Esophagus (tissue), 2 donors: Measurements from ENCODE around the gene ALOX12B. TPM values are rescaled to one million over a fixed set of nuclear protein-coding genes. Genes with fewer than 3 reads are reported as not detected.

ENCODE experiments used
- H3K27ac ChIP-seq, 2 donors: one replicate each; pipeline ENCODE4 v1.5.1; 2013; ENCODE audit warnings: low read depth in 2 of 2, mild to moderate bottlenecking in 2 of 2, inconsistent platforms in 1 of 2, low read length in 1 of 2, moderate library complexity in 1 of 2
- H3K27me3 ChIP-seq, 2 donors: one replicate each; pipeline ENCODE4 v1.6.1; 2013; ENCODE audit warnings: low read length in 2 of 2, control low read depth in 1 of 2, mild to moderate bottlenecking in 1 of 2; ENCODE audit not compliant: insufficient read depth in 2 of 2, control insufficient read depth in 1 of 2
- H3K36me3 ChIP-seq, 2 donors: one replicate each; pipeline ENCODE4 v1.6.1; 2013; ENCODE audit warnings: low read length in 1 of 2; ENCODE audit not compliant: control insufficient read depth in 2 of 2, insufficient read depth in 2 of 2
- H3K4me1 ChIP-seq, 2 donors: one replicate each; pipeline ENCODE4 v1.6.1; 2013; ENCODE audit warnings: low read length in 1 of 2; ENCODE audit not compliant: control insufficient read depth in 2 of 2, insufficient read depth in 2 of 2
- H3K4me3 ChIP-seq, 2 donors: one replicate each; pipeline ENCODE4 v1.5.1; 2013; ENCODE audit warnings: low read length in 2 of 2, mild to moderate bottlenecking in 2 of 2, low read depth in 1 of 2, moderate library complexity in 1 of 2
- H3K9me3 ChIP-seq, 2 donors: one replicate each; pipeline ENCODE4 v1.6.1; 2013; ENCODE audit warnings: mild to moderate bottlenecking in 2 of 2, low read depth in 1 of 2, low read length in 1 of 2, moderate library complexity in 1 of 2; ENCODE audit not compliant: control insufficient read depth in 2 of 2, insufficient read depth in 1 of 2
- WGBS, 2 donors: extraction: QIAGEN DNeasy Blood & Tissue Kit; methylation state at CpG; one replicate each; pipeline ENCODE4 v1.1.7; 2013; 5-methylcytosine and 5-hydroxymethylcytosine counted together
- polyA plus RNA-seq, 2 donors: library from polyadenylated mRNA; stranded (reverse); fragments of 200-250 nt; gene quantifications; one replicate each; pipeline ENCODE4 v1.2.3, GENCODE V29; 2013
- donor health status: healthy with polysubstance abuse.
- donor health status: Bipolar disorder and iron deficiency.

Gene ALOX12B
- polyA plus RNA-seq, 2 donors, result 2.4 to 5.2 TPM

DNA sequence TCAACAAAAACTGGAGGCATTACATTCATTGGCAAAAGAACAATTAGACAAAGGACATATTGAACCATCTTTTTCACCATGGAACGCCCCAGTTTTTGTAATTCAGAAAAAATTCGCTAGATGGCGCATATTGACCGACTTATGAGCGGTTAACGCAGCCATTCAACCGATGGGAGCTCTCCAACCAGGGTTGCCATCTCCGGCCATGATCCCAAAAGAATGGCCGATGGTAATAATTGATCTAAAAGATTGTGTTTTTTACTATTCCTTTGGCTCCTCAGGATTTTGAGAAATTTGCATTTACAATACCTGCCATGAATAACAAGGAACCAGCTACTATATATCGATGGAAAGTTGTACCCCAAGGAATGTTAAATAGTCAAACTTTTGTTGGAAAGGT lies 27.2 kb downstream of the ALOX12B start:
- Histone ChIP-seq H3K4me1 (peaks cover 0 to 2% of the 10 kb centered on the region in 2 donors), H3K9me3 (no peaks in the 10 kb centered on the region), H3K27ac (no peak overlapping the region), H3K4me3 (no peak overlapping the region), H3K27me3 (peaks cover 0 to 5% of the 10 kb centered on the region in 2 donors), H3K36me3 (no peaks in the 10 kb centered on the region)
- WGBS, 2 donors, result 6% methylated on average over 10 of the region's 10 CpGs

DNA sequence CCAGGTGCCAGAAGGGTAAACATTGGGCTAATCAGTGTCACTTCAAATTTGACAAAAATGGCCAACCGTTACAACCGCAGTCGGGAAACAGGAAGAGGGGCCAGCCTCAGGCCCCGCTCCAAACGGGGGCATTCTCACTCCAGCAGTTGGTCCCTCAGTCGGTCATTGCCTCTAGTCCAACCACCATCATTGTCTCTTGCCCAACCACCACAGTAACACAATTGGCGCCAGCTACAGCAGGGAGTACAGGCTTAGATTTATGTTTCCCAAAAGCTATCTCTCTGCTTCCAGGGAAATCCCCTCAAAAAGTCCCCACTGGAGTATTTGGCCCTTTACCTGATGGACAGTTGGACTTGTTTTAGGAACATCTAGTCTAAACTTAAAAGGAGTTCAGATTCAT lies 28.4 kb downstream of the ALOX12B start:
- Histone ChIP-seq H3K27me3 (peaks cover 0 to 5% of the 10 kb centered on the region in 2 donors), H3K27ac (no peak overlapping the region)
- WGBS, 2 donors, result 9 to 12% methylated on average over 7 of the region's 7 CpGs

DNA sequence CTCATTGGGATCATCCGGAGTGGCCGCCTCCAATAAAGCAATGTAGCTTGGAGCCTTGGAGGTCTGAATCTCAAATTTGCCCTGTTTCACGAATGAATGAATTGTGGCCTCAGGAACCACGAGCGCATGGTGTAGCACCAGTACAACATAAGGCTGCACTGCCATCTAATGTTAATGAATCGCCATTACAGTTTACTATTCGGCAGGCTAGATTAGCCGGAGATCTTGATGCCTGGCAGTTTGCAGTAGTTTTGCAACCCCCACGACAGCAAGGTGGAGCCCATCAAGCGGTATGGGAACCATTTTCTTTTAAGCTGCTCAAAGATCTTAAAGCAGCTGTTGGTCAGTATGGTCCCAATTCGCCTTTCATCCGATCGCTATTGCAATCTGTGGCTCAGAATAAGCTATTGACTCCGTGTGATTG lies 29.8 kb downstream of the ALOX12B start:
- Histone ChIP-seq H3K27ac (no peak overlapping the region), H3K36me3 (no peaks in the 10 kb centered on the region), H3K4me1 (peaks cover 0 to 2% of the 10 kb centered on the region in 2 donors), H3K9me3 (no peaks in the 10 kb centered on the region), H3K4me3 (no peak overlapping the region), H3K27me3 (peaks cover 0 to 5% of the 10 kb centered on the region in 2 donors)
- WGBS, 2 donors, result 7 to 8% methylated on average over 14 of the region's 14 CpGs

More for the DNA sequence above, 28.4 kb downstream of the ALOX12B start:
- peaks cover 0 to 2% of the 10 kb centered on the region in 2 donors for H3K4me1 ChIP-seq
- H3K9me3 ChIP-seq, result no peaks in the 10 kb centered on the region
- no peak overlapping the region for H3K4me3 ChIP-seq
- H3K36me3 ChIP-seq, result no peaks in the 10 kb centered on the region

DNA sequence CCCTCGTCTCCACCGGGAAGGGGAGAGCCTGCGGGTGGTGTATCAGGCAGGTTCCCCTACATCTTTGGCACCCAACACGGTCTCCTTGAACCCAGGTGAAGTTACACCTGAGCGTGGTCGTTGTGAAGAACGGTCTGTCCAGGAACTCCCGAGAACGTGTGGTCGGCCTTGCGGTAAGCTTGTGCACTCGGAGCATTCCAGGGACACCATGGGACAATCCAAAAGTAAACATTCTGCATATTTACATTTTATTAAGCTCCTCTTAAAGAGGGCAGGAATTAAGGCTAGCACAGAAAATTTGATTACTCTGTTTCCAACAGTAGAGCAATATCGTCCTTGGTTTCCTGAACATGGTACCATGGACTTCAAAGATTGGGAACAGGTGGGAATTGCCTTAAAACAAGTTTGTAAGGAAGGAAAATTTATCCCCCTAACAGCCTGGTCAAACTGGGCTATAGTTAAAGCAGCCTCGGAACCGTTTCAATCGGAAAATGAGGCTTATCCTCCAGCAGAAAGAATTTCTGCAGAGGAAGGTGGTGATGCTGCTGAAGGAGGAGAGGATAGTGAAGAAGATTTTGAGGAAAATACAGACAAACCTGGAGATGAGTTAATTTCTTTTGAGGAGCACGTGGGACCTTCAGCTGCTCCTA lies 30.4 kb downstream of the ALOX12B start:
- no peak overlapping the region for H3K27ac ChIP-seq
- H3K4me3 ChIP-seq, result no peak overlapping the region
- WGBS, 2 donors, result 56 to 64% methylated on average over 17 of the region's 17 CpGs
- peaks cover 0 to 2% of the 10 kb centered on the region in 2 donors for H3K4me1 ChIP-seq
- no peaks in the 10 kb centered on the region for H3K36me3 ChIP-seq
- peaks cover 0 to 5% of the 10 kb centered on the region in 2 donors for H3K27me3 ChIP-seq
- H3K9me3 ChIP-seq, result no peaks in the 10 kb centered on the region

DNA sequence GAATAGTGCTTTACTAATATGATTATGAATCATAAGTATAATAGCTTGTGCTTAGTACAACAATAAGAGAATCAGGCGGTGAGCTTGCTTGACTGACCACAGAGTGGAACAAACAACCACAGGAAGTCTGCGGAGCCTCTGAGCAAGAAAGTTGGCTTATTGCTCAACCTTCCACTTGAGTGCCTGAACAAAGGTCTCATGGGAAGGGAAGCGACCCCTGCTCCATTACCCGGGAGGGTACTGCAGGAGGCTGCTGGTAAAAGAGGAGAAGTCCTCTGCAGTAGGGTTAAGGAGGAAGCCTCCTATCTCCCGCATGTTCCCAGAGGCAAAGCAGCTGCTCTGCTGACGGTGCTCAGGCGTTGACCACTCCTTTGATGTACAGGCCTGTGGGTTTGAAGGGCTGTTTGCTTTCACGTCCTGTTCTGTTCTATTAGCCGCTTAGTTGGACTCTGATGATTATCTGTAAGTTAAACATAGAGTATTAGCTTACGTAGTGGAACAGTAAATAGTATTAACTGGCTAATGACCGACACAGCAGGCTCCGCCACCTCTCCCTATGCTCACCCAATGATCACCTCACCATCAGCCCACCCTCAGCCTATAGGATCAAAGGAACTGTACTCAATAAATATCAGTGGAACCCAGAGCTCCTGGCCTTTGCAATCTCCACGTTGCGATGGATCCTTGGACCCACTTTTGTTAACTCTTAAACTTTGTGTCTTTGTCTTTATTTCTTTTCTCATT lies 31.1 kb downstream of the ALOX12B start:
- H3K36me3 ChIP-seq, result no peaks in the 10 kb centered on the region
- no peak overlapping the region for H3K4me3 ChIP-seq
- H3K9me3 ChIP-seq, result no peaks in the 10 kb centered on the region
- no peak overlapping the region for H3K27ac ChIP-seq
- 38 to 54% methylated on average over 14 of the region's 14 CpGs for WGBS, 2 donors
- peaks cover 0 to 2% of the 10 kb centered on the region in 2 donors for H3K4me1 ChIP-seq
- H3K27me3 ChIP-seq, result peaks cover 0 to 5% of the 10 kb centered on the region in 2 donors

DNA sequence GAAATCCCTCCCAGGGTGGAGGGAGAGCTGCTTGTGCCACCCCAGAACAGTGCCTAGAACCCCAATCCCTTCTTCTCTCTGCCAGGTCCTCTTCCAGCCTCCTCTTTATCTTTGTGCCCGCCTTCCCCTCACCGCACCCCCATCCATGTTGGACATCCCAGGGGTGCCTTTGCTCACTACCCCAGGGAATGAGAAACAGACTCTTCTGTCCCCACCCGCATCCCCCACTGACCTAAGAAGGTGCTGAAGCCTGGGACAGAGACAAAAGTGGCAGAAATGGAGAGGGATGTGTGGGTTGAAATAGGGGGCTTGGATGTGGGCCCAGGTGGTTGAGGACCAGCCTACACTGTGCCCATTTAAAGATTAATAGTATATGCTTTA lies 31.7 kb downstream of the ALOX12B start:
- peaks cover 0 to 2% of the 10 kb centered on the region in 2 donors for H3K4me1 ChIP-seq
- H3K36me3 ChIP-seq, result no peaks in the 10 kb centered on the region
- WGBS, 2 donors, result 76 to 81% methylated on average over 3 of the region's 3 CpGs
- H3K27ac ChIP-seq, result no peak overlapping the region
- no peaks in the 10 kb centered on the region for H3K9me3 ChIP-seq
- no peak overlapping the region for H3K4me3 ChIP-seq
- peaks cover 0 to 3% of the 10 kb centered on the region in 2 donors for H3K27me3 ChIP-seq

DNA sequence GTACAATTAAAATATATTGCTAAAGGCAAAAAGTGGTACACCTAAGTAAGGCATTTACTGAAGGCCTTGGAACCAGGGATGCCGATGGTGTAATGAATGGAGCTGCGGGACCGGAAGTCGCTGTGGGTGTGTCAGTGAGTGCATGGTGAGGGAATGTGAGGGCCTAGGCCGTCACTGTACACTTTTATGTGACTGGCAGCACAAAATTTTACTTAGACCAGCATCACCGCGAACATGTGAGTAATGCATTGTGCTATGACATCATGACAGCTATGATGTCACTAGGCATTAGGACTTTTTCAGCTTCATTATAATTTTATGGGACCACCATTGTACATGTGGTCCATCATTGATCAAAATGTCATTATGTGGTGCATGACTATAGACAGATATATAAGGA lies 33.9 kb downstream of the ALOX12B start:
- peaks cover 0 to 2% of the 10 kb centered on the region in 2 donors for H3K4me1 ChIP-seq
- no peak overlapping the region for H3K4me3 ChIP-seq
- no peaks in the 10 kb centered on the region for H3K9me3 ChIP-seq
- H3K36me3 ChIP-seq, result no peaks in the 10 kb centered on the region
- WGBS, 2 donors, result 93 to 96% methylated on average over 7 of the region's 7 CpGs
- H3K27me3 ChIP-seq, result no peaks in the 10 kb centered on the region
- H3K27ac ChIP-seq, result no peak overlapping the region

DNA sequence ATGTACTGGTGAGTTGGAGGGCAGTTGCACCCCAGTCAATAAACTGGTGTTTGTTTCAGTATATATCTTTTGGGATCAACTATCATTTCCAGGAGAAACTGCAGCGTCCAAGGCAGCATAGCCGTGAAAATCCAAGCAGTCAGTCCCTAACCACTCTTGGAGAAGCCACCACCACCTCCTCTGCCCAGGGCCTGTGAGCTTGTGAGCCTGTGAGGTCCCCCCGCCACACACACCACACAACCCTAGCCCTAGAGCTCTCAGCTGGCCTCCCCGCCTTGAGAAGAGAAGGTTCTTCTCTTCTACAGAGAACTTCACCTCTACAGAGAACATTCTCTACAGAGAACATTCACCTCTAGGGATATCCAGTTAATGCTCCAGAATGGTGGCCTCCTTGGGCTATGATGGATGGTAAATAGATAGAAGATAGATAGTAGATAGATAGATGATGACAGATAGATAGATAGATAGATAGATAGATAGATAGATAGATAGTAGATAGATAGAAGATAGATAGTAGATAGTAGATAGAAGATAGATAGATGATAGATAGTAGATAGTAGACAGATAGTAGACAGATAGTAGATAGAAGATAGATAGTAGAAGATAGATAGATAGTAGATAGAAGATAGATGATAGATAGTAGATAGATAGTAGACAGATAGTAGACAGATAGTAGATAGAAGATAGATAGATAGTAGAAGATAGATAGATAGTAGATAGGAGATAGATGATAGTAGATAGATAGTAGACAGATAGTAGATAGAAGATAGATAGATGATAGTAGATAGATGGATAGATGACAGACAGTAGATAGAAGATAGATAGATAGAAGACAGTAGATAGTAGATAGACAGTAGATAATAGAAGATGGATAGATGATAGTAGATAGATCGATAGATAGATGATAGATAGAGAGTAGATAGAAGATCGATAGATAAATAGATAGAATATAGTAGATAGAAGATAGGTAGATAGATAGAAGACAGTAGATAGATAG lies 35.0 kb downstream of the ALOX12B start:
- WGBS, 2 donors, result 93 to 94% methylated on average over 6 of the region's 6 CpGs
- peaks cover 0 to 2% of the 10 kb centered on the region in 2 donors for H3K4me1 ChIP-seq
- H3K4me3 ChIP-seq, result no peak overlapping the region
- peaks cover 0 to 2% of the 10 kb centered on the region in 2 donors for H3K36me3 ChIP-seq
- no peaks in the 10 kb centered on the region for H3K27me3 ChIP-seq
- H3K27ac ChIP-seq, result no peak overlapping the region
- H3K9me3 ChIP-seq, result no peaks in the 10 kb centered on the region

DNA sequence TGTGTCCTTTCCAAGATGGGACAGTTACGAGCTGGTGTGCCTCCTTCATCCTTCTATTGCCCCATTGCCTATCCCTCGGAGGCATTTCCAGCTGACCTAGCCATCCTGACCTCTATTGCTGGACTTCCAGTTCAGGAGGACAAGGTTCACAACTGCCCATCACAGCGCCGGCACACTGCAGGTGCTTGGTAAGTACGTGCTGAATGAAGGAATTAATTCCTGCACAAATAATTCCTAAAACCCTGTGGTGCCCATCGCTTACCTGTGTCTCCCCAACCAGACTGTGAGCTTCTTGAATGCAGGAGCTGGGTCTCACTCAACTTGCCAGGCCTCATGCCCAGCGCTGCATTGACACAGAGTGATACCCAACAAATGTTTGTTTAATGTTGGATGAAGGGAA lies 35.7 kb downstream of the ALOX12B start:
- WGBS, 2 donors, result 84 to 92% methylated on average over 7 of the region's 7 CpGs
- no peak overlapping the region for H3K4me3 ChIP-seq
- H3K27me3 ChIP-seq, result no peaks in the 10 kb centered on the region
- H3K36me3 ChIP-seq, result peaks cover 0 to 2% of the 10 kb centered on the region in 2 donors
- H3K27ac ChIP-seq, result no peak overlapping the region
- H3K9me3 ChIP-seq, result no peaks in the 10 kb centered on the region
- H3K4me1 ChIP-seq, result peaks cover 0 to 2% of the 10 kb centered on the region in 2 donors
